ENCODE results near the gene CEP76. TPM values are rescaled to one million over a fixed set of nuclear protein-coding genes. Genes with fewer than 3 reads are reported as not detected.

The CEP76 gene, protein sequence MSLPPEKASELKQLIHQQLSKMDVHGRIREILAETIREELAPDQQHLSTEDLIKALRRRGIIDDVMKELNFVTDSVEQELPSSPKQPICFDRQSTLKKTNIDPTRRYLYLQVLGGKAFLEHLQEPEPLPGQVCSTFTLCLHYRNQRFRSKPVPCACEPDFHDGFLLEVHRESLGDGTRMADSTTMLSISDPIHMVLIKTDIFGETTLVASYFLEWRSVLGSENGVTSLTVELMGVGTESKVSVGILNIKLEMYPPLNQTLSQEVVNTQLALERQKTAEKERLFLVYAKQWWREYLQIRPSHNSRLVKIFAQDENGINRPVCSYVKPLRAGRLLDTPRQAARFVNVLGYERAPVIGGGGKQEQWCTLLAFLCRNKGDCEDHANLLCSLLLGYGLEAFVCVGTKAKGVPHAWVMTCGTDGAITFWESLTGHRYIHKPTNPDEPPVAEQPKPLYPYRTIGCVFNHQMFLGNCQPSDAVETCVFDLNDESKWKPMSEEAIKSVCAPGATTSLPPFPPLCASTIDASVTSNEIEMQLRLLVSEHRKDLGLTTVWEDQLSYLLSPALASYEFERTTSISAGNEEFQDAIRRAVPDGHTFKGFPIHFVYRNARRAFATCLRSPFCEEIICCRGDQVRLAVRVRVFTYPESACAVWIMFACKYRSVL
- 8.6 TPM for total RNA-seq

DNA sequence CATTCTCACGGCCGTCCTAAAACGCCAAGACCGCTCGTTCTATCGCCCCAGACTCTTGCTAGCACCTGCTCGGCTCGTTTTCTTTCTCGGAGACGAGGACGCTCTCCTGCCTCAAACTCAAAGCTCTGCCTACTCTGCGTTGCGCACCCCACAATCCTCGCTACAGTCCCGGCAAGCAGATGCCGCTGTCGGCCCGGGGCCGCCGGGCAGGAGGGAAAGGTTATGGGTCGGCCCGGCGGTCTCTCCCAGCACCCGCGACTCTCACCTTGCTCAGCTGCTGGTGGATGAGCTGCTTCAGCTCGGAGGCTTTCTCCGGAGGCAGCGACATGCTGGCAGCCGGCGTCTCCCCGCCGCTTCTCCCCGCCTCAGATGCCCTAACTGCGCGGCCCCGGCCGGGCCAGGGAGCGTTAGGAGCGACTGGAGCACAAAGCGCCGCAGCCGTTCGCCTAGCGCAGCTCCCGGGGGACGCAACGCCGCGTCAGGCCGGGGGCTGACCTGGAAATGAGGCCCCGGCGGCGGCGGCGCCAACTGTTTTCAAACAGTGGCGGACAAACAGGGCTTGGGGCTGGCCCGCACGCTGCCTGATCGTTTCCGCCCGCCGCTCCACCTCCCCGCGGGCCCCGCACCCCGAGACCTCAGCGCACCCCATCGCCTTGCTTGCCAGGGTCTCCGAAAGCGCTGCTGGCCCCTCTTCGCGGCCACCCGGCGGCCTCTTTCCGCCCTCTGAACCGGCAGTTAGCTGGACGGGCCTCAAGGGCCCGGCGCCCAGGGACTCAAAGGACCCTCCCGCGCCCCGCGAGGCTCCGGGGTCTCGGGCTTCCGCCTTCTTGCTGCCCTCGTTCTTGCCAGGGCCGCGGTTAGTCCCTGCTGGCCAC, at the start of gene CEP76, which contains the start of gene PSMG2:
CEP76 (minus strand) TSS at position 503 of the 875 bp plus-strand sequence; CDS start at position 328, 175 bp downstream.
PSMG2 (plus strand) TSS at position 822 of the 875 bp plus-strand sequence. CDS start 66 bp downstream, outside the sequence.
- Histone ChIP-seq H3K4me3 (peak within 1 kb of the TSS; percentile 76 to 82), H3K36me3 (peaks cover 0 to 7% of the 10 kb centered on the region in 2 donors), H3K4me1 (peaks cover 34% of the 10 kb centered on the region), H3K27me3 (no peaks in the 10 kb centered on the region), H3K9me3 (no peaks in the 10 kb centered on the region), H3K27ac (peak within 1 kb of the TSS; percentile 92)
- DNase-seq (ENCODE audit: extremely low spot score in 2 of 2) = no peak
- intact Hi-C loops (cut with DNase I) = no loop called here
- TF ChIP-seq POLR2AphosphoS5 (IDR thresholded peaks at IDR 0.05; ENCODE audit: insufficient read depth in 1 of 2, low read depth in 1 of 2) = peak; percentile 39 to 84
- TF ChIP-seq, protein P1, sequence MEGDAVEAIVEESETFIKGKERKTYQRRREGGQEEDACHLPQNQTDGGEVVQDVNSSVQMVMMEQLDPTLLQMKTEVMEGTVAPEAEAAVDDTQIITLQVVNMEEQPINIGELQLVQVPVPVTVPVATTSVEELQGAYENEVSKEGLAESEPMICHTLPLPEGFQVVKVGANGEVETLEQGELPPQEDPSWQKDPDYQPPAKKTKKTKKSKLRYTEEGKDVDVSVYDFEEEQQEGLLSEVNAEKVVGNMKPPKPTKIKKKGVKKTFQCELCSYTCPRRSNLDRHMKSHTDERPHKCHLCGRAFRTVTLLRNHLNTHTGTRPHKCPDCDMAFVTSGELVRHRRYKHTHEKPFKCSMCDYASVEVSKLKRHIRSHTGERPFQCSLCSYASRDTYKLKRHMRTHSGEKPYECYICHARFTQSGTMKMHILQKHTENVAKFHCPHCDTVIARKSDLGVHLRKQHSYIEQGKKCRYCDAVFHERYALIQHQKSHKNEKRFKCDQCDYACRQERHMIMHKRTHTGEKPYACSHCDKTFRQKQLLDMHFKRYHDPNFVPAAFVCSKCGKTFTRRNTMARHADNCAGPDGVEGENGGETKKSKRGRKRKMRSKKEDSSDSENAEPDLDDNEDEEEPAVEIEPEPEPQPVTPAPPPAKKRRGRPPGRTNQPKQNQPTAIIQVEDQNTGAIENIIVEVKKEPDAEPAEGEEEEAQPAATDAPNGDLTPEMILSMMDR (IDR thresholded peaks at IDR 0.05) = no peak
- peak in 1 of 2 donors; percentile 26 for TF ChIP-seq POLR2A (IDR thresholded peaks at IDR 0.05)

DNA sequence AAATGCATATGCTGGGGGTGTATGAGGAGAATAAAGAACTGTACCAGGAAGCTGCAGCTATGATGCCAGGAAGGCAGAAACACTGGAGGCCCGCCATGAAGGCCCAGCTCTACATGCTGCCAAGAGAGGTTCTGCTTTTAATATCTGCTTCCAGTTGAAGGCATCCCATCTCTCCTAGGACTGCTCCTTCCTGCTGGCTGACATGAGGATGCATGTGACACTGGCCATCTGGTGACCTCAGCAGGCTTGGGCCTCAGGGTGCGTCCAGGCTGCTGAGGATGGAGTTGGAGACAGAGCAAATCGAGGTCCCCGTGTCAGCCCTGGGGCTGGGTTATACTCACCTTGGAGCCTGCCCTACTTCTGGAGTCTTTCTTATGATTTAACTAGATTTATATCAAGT, 49.4 kb upstream of the CEP76 start:
- Histone ChIP-seq H3K4me3 (no peak overlapping the region), H3K4me1 (no peaks in the 10 kb centered on the region), H3K27me3 (no peaks in the 10 kb centered on the region), H3K36me3 (no peaks in the 10 kb centered on the region), H3K27ac (no peak overlapping the region), H3K9me3 (no peaks in the 10 kb centered on the region)
- TF ChIP-seq POLR2A (IDR thresholded peaks at IDR 0.05) (no peak), POLR2AphosphoS5 (IDR thresholded peaks at IDR 0.05; ENCODE audit: insufficient read depth in 1 of 2, low read depth in 1 of 2) (no peak)
- TF ChIP-seq, protein P1 (IDR thresholded peaks at IDR 0.05) = no peak
- DNase-seq (ENCODE audit: extremely low spot score in 2 of 2) = no peak
- intact Hi-C loops (cut with DNase I) = no loop called here

DNA sequence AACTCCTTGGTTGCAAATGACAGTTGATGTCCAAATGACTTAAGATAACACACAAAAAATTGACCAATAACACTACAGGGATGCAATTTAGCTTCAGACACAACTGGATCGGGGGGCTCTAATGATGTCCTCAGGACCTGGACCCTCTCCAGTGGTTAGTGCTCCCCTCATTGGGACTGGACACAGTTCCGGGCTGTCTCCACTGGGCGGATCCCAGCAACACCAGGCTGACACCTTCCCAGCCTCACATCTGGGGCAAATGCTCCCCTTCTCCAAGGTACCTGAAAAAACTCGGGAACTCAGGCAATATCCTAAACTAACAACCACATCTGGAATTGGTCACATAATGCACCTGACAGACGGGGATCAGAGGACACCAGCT, 49.0 kb upstream of the CEP76 start:
- TF ChIP-seq, protein P1 (IDR thresholded peaks at IDR 0.05) = no peak
- TF ChIP-seq POLR2AphosphoS5 (IDR thresholded peaks at IDR 0.05; ENCODE audit: insufficient read depth in 1 of 2, low read depth in 1 of 2) (no peak), POLR2A (IDR thresholded peaks at IDR 0.05) (no peak)
- Histone ChIP-seq H3K27me3 (no peaks in the 10 kb centered on the region), H3K9me3 (no peaks in the 10 kb centered on the region), H3K4me1 (no peaks in the 10 kb centered on the region), H3K36me3 (no peaks in the 10 kb centered on the region), H3K4me3 (no peak overlapping the region), H3K27ac (no peak overlapping the region)
- no peak for DNase-seq (ENCODE audit: extremely low spot score in 2 of 2)
- intact Hi-C loops (cut with DNase I) = no loop called here

DNA sequence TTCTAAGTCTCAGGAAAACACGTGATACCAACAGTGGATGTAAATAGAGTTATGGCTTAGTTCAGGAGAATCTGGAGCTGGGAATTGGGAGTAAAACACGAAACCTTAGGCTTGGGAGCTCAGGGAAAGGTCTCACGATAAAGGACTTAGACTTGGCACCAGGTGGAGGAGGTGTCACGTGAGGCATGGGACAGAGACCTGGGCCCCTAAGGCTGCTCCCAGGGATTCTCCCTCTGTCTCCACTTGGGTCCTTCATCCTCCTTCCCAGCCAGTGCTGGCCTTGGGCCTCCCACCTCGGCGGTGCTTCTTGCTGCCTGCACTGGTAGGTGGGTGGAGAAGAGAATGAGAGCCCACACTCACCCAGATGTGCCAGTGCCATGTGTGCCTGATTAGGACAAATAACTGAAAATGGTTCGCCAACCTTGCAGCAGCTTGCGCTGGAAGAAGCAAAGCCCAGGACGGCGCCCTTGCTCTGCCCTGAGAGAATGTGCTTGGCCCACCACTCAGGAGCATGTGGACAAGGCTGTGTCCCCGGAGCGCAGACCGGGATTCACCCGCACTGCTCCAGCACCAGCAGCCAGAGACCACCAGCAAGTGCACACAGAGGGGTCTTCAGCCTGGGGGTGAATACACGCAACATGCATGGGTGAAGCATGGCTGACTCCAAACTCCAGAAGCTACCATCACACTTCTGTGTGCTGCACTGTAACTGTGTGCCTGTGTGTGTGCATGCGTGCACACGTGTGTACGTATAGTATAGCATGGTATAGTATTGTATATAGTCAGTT, 48.4 kb upstream of the CEP76 start:
- H3K27ac ChIP-seq = no peak overlapping the region
- DNase-seq (ENCODE audit: extremely low spot score in 2 of 2) = no peak
- no peak overlapping the region for H3K4me3 ChIP-seq
- TF ChIP-seq POLR2AphosphoS5 (IDR thresholded peaks at IDR 0.05; ENCODE audit: insufficient read depth in 1 of 2, low read depth in 1 of 2) (no peak), POLR2A (IDR thresholded peaks at IDR 0.05) (no peak)
- TF ChIP-seq, protein P1 (IDR thresholded peaks at IDR 0.05) = no peak
- no peaks in the 10 kb centered on the region for H3K27me3 ChIP-seq
- H3K4me1 ChIP-seq = no peaks in the 10 kb centered on the region
- intact Hi-C loops (cut with DNase I) = no loop called here
- no peaks in the 10 kb centered on the region for H3K36me3 ChIP-seq
- no peaks in the 10 kb centered on the region for H3K9me3 ChIP-seq

Measured in vagina (tissue), 2 donors.